ENCODE data around the gene CALML5.

GRCh38 chr10:5540080-5540479 lies 40.7 kb upstream of the CALML5 start:
- TF ChIP-seq CTCF (IDR thresholded peaks at IDR 0.05) (no peak), EP300 (IDR thresholded peaks at IDR 0.05) (no peak), POLR2AphosphoS5 (IDR thresholded peaks at IDR 0.05) (no peak), POLR2A (IDR thresholded peaks at IDR 0.05) (no peak)

Measured in stomach (tissue), 4 donors.